Muscle layer of colon (tissue), 2 donors: ENCODE results near the gene CDH1.

ENCODE experiments used
- H3K27ac ChIP-seq: one replicate; pipeline ENCODE4 v1.7.0; 2013; ENCODE audit warnings: low read depth, mild to moderate bottlenecking, low read length, moderate library complexity
- H3K27me3 ChIP-seq, 2 donors: one replicate each; pipeline ENCODE4 v1.7.0; 2013; ENCODE audit warnings: low read length in 2 of 2, mild to moderate bottlenecking in 2 of 2; ENCODE audit not compliant: insufficient read depth in 2 of 2, control insufficient read depth in 1 of 2
- H3K36me3 ChIP-seq: one replicate; pipeline ENCODE4 v1.7.0; 2013; ENCODE audit warnings: mild to moderate bottlenecking, low read length; ENCODE audit not compliant: insufficient read depth
- H3K4me1 ChIP-seq: one replicate; pipeline ENCODE4 v1.7.0; 2013; ENCODE audit warnings: mild to moderate bottlenecking, low read length; ENCODE audit not compliant: insufficient read depth
- H3K4me3 ChIP-seq, 2 donors: one replicate each; pipeline ENCODE4 v1.7.0; 2013; ENCODE audit warnings: low read length in 2 of 2, low read depth in 1 of 2, mild to moderate bottlenecking in 1 of 2, moderate library complexity in 1 of 2
- H3K9ac ChIP-seq: one replicate; pipeline ENCODE4 v1.7.0; 2013; ENCODE audit warnings: low read length
- H3K9me3 ChIP-seq: one replicate; pipeline ENCODE4 v1.7.0; 2013; ENCODE audit warnings: mild to moderate bottlenecking, low read length
- donor health status: abdominal sarcoma.
- donor health status: Adenocarcinoma of cecum.

Gene CDH1

DNA sequence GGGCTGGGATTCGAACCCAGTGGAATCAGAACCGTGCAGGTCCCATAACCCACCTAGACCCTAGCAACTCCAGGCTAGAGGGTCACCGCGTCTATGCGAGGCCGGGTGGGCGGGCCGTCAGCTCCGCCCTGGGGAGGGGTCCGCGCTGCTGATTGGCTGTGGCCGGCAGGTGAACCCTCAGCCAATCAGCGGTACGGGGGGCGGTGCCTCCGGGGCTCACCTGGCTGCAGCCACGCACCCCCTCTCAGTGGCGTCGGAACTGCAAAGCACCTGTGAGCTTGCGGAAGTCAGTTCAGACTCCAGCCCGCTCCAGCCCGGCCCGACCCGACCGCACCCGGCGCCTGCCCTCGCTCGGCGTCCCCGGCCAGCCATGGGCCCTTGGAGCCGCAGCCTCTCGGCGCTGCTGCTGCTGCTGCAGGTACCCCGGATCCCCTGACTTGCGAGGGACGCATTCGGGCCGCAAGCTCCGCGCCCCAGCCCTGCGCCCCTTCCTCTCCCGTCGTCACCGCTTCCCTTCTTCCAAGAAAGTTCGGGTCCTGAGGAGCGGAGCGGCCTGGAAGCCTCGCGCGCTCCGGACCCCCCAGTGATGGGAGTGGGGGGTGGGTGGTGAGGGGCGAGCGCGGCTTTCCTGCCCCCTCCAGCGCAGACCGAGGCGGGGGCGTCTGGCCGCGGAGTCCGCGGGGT is at the start of gene CDH1:
Gene CDH1 (plus strand): TSS at position 247 of the 684 bp plus-strand sequence. CDS start 124 bp downstream, at position 371.
- Histone ChIP-seq H3K4me3 (peak within 1 kb of the TSS in 1 of 2 donors; percentile 27), H3K27ac (no peak within 1 kb of the TSS), H3K27me3 (peaks cover 11 to 27% of the 10 kb centered on the region in 2 donors)

DNA sequence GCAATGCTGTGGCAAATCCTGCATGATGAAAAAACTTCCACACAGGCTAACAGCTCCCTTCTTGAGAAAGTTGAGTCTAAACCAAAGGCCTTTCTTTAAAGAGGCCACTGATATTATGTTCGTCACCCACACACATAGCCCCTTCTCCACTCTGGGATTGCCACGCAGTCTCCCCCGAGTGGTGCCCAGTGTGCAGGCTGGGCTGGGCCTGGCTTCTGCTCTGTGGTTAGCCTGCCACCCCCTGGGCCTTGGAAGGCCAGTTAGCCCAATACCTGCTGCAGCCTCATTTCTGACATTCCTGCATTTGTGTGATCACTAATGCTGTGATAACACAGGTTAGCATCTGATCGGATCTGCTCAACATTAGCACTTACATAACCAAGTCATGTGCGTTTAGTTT is 47.2 kb upstream of the CDH1 start:
- H3K27ac ChIP-seq = no peak overlapping the region
- no peak overlapping the region for H3K4me3 ChIP-seq
- no peaks in the 10 kb centered on the region for H3K36me3 ChIP-seq
- H3K9me3 ChIP-seq = no peaks in the 10 kb centered on the region
- H3K27me3 ChIP-seq = no peaks in the 10 kb centered on the region
- no peaks in the 10 kb centered on the region for H3K4me1 ChIP-seq
- H3K9ac ChIP-seq = no peak overlapping the region

More for the DNA sequence above, at the start of gene CDH1:
- Histone ChIP-seq H3K9me3 (no peaks in the 10 kb centered on the region), H3K4me1 (peaks cover 3% of the 10 kb centered on the region), H3K9ac (no peak within 1 kb of the TSS), H3K36me3 (no peaks in the 10 kb centered on the region)

DNA sequence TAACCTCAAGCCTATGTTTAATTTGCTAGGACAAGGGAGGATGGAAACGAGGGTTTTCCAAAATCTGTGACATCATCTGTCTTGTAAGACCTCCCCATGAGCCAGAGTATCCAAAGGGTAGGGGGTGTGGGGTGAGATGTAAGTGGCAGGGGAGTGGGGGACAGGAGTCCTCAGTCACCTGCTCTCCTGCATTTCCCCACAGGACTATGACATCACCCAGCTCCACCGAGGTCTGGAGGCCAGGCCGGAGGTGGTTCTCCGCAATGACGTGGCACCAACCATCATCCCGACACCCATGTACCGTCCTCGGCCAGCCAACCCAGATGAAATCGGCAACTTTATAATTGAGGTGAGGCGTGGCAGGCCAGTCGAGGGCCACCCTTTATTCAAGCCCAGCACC is 41.5 kb upstream of the CDH1 start:
- H3K36me3 ChIP-seq = no peaks in the 10 kb centered on the region
- H3K27me3 ChIP-seq = no peaks in the 10 kb centered on the region
- no peak overlapping the region for H3K9ac ChIP-seq

DNA sequence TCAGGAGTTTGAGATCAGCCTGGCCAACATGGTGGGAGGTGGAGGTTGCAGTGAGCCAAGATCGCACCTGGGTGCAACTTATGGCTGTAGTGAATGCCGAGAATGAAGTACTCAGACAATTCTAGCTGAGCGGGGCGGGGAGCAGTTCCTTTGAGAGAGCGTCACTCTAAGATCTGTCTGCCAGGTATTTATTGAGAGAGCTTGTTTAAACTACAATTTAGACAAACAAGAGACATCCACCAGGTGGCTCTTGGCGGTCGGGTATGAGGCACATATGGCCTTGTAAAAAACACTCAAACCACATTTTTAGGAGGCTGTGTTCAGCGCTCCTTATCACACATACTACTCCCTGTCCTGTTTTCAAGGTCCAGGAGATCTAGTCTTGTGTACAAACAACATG is 40.6 kb upstream of the CDH1 start:
- Histone ChIP-seq H3K27me3 (no peaks in the 10 kb centered on the region), H3K4me1 (no peaks in the 10 kb centered on the region), H3K27ac (no peak overlapping the region), H3K9ac (no peak overlapping the region), H3K9me3 (no peaks in the 10 kb centered on the region), H3K4me3 (no peak overlapping the region), H3K36me3 (no peaks in the 10 kb centered on the region)

More for the DNA sequence above, 41.5 kb upstream of the CDH1 start:
- no peak overlapping the region for H3K4me3 ChIP-seq
- H3K9me3 ChIP-seq = no peaks in the 10 kb centered on the region
- no peaks in the 10 kb centered on the region for H3K4me1 ChIP-seq
- no peak overlapping the region for H3K27ac ChIP-seq

DNA sequence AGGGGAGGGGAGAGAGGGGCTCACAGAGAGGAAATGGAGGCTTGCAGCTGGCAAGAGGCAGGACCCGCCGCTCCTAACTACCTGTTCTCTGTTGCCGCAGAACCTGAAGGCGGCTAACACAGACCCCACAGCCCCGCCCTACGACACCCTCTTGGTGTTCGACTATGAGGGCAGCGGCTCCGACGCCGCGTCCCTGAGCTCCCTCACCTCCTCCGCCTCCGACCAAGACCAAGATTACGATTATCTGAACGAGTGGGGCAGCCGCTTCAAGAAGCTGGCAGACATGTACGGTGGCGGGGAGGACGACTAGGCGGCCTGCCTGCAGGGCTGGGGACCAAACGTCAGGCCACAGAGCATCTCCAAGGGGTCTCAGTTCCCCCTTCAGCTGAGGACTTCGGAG is 39.0 kb upstream of the CDH1 start:
- Histone ChIP-seq H3K9ac (no peak overlapping the region), H3K27me3 (no peaks in the 10 kb centered on the region), H3K4me3 (no peak overlapping the region), H3K4me1 (no peaks in the 10 kb centered on the region), H3K36me3 (no peaks in the 10 kb centered on the region), H3K9me3 (no peaks in the 10 kb centered on the region), H3K27ac (no peak overlapping the region)

DNA sequence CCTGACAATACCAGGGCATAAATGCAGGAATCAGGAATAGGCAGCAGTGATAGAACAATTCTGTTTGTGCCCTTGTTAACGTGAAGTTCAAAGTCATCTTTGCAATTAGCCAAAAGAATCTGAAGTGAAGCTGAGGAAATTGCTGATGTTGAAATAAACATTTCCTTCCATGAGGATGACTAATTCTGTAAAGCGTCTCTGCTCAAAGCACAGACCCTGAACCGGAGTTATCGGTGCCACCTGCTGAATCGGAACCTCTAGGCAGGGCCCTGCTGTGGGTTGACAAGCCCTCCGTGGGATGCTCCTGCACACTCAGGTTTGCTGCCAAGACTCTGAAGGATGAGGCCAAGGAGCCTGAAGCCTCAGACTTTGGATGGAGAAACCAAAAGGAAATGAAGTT is 37.0 kb upstream of the CDH1 start:
- Histone ChIP-seq H3K9ac (no peak overlapping the region), H3K36me3 (no peaks in the 10 kb centered on the region), H3K27ac (no peak overlapping the region), H3K4me1 (no peaks in the 10 kb centered on the region), H3K27me3 (no peaks in the 10 kb centered on the region), H3K4me3 (no peak overlapping the region), H3K9me3 (no peaks in the 10 kb centered on the region)

DNA sequence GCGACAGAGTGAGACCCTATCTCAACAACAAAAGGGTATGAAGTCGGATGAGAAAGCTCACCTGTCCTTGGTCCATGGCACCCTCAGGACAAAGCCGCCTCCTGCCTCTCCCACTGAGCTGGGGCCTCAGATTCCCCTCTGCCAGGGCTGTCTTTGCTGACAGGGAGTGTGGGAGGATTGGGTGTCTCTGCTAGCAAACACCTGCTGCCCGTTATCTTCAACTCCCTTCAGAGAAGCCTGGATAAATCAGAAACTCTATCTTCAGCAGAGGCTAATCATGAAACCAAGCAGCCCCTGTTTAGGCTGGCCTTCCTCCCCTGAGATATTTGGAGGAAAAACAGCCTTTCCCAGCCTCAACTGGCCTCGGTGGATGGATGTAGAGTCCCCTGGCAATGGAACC is 36.3 kb upstream of the CDH1 start:
- H3K9me3 ChIP-seq = no peaks in the 10 kb centered on the region
- no peaks in the 10 kb centered on the region for H3K27me3 ChIP-seq
- no peaks in the 10 kb centered on the region for H3K36me3 ChIP-seq
- H3K4me3 ChIP-seq = no peak overlapping the region
- H3K9ac ChIP-seq = no peak overlapping the region
- no peak overlapping the region for H3K27ac ChIP-seq
- H3K4me1 ChIP-seq = no peaks in the 10 kb centered on the region

DNA sequence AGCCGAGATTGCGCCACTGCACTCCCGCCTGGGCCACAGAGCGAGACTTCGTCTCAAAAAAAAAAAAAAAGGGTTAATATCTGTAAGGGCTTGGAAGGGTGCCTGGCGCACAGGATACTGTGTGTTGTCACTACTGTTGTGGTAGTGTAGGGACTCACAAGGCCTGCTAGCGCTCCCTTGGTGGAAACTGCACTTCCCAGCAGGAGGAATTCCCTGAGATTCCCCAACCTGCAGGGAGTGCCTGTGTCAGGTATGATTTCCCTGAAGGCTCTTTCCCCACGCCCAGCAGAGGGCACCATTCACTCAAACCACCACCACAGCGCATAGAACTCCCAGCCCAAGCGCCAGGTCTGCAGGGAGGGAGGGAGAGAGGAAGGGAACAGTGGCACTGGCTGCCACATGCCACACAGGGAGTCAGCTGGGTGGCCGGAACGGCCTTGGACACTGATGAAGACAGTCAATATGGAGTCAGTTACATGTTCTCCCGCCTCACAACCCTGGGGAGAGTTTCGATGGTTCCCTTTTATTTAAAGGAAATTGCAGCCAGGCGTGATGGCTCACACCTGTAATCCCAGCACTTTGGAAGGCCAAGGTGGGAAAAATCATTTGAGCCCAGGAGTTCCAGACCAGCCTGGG is 32.7 kb upstream of the CDH1 start:
- H3K4me3 ChIP-seq = no peak overlapping the region
- no peaks in the 10 kb centered on the region for H3K4me1 ChIP-seq
- H3K9me3 ChIP-seq = no peaks in the 10 kb centered on the region
- no peak overlapping the region for H3K27ac ChIP-seq
- no peaks in the 10 kb centered on the region for H3K36me3 ChIP-seq
- H3K27me3 ChIP-seq = no peaks in the 10 kb centered on the region
- H3K9ac ChIP-seq = no peak overlapping the region

DNA sequence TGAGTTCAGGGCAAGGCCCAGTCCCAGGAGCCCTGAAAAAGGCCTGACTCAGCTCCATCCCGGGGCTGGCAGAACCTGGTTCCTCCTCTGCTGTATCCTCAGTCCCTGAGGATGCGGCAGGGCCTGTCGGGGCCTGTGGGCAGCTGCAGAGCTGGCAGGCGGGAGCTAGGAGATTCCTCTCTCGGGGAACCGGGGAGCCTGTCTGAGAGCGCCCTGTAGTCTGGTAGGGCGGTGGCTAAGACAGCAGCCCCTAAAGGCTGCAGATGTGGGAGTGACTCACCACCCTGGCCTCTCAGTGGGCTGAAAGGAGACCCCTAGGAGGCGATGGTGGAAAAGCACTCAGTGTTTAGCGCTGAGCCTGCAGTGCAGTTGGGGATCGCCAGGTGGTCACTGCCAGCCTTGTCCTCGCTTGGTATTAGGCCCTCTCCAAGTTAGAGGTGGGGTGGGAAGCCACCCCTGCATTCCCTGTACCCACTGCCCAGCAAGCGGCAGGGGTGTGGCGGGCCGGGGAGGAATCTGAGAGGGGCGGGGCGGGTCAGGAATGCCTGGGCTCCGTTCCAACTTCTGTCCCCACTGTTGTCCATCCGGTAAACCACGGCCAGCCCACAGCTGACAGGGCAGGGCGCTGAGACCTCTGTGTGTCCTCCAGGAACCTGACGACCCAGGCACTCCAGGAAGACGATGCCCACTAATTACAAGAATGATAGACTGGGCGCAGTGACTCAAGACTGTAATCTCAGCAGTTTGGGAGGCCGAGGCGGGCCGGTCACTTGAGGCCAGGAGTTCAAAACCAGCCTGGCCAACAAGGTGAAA is 29.5 kb upstream of the CDH1 start:
- Histone ChIP-seq H3K4me3 (no peak overlapping the region), H3K27ac (no peak overlapping the region), H3K27me3 (no peaks in the 10 kb centered on the region), H3K9me3 (no peaks in the 10 kb centered on the region), H3K9ac (no peak overlapping the region), H3K4me1 (no peaks in the 10 kb centered on the region), H3K36me3 (no peaks in the 10 kb centered on the region)

DNA sequence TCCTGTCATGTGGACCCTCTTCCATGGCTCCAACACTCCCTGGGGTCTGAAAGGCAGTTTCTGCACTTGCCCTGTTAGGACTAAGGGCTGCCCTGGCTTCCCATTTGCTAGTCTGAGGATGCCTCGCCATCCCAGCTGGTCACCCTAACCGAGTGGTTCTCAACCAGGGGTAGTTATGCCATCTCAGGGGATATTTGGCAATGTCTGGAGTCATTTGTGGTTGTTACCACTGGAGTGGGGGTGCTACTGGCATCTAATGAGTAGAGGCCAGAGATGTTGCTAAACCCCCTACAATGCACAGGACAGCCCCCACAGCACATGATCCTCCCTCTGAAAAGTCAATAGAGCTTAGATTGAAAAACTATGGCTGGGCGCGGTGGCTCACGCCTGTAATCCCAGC is 26.9 kb upstream of the CDH1 start:
- no peaks in the 10 kb centered on the region for H3K36me3 ChIP-seq
- H3K9me3 ChIP-seq = no peaks in the 10 kb centered on the region
- H3K9ac ChIP-seq = no peak overlapping the region
- H3K4me3 ChIP-seq = no peak overlapping the region
- H3K27me3 ChIP-seq = no peaks in the 10 kb centered on the region
- H3K27ac ChIP-seq = no peak overlapping the region
- H3K4me1 ChIP-seq = no peaks in the 10 kb centered on the region

DNA sequence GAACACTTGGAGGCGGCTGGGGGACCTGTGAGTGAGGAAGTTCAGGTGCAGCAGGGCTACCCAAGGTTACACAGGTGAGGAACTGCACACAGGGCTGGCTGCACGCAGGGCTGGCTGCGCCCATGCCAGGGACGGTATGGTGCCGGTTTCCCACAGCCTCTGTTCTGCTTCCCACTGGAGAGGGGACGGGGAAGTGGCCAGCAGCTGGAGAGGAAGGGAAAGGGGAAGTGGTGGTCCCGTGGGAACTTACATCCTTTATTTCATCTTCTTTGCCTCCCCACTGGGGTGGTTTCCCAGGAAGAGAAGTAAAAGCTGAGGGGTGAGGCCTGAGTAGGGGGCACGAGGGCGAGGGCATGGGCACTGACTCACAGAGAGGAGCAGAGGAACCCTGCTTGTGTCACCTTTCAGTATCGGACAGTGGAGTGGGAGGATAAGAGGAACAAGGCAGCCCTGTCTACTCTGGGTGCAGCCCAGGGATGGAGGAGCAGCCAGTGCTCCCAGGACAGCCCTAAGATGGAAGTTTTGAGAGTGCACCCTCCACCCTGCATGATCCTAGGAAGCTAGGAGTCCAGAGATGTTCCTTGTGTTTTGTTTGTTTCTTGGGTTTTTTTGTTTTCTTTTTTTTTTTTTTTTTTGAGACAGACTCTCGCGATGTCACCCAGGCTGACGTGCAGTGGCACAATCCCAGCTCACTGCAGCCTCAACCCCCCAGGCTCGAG is 25.5 kb upstream of the CDH1 start:
- no peaks in the 10 kb centered on the region for H3K36me3 ChIP-seq
- no peaks in the 10 kb centered on the region for H3K9me3 ChIP-seq
- H3K27ac ChIP-seq = no peak overlapping the region
- no peak overlapping the region for H3K9ac ChIP-seq
- no peaks in the 10 kb centered on the region for H3K4me1 ChIP-seq
- no peak overlapping the region for H3K4me3 ChIP-seq
- H3K27me3 ChIP-seq = no peaks in the 10 kb centered on the region
